ENCODE data around the gene GCC1. TPM values are rescaled to one million over a fixed set of nuclear protein-coding genes. Genes with fewer than 3 reads are reported as not detected.
A peak's percentile ranks its signal among the peaks of the same experiment; 100 is the strongest.

Gene GCC1
- total RNA-seq: 10 to 100 TPM; 14.0 to 19.5 (median 17.8) TPM
- 10 to 100 TPM in 1 of 3 donors, 1 to 10 TPM in 2; 1.9 to 11.4 (median 4.2) TPM for polyA plus RNA-seq
- long read RNA-seq, donor 1, full-length matches to known transcripts: 2 of 2 reads
- long read RNA-seq, donor 1, partial matches to known transcripts: 0 of 2 reads
- long read RNA-seq, donor 1, other reads (novel, unspliced or antisense): 0 of 2 reads
- long read RNA-seq, donor 2, full-length matches to known transcripts: 1 of 1 reads
- long read RNA-seq, donor 2, partial matches to known transcripts: 0 of 1 reads
- long read RNA-seq, donor 2, other reads (novel, unspliced or antisense): 0 of 1 reads
- long read RNA-seq, donor 3, full-length matches to known transcripts: 3 of 3 reads
- long read RNA-seq, donor 3, partial matches to known transcripts: 0 of 3 reads
- long read RNA-seq, donor 3, other reads (novel, unspliced or antisense): 0 of 3 reads
- long read RNA-seq, donor 4, full-length matches to known transcripts: 1 of 2 reads
- long read RNA-seq, donor 4, partial matches to known transcripts: 0 of 2 reads
- long read RNA-seq, donor 4, other reads (novel, unspliced or antisense): 1 of 2 reads
- long read RNA-seq, donor 5, full-length matches to known transcripts: 72 of 73 reads
- long read RNA-seq, donor 5, partial matches to known transcripts: 0 of 73 reads
- long read RNA-seq, donor 5, other reads (novel, unspliced or antisense): 1 of 73 reads
- long read RNA-seq, donor 6, full-length matches to known transcripts: 2 of 3 reads
- long read RNA-seq, donor 6, partial matches to known transcripts: 0 of 3 reads
- long read RNA-seq, donor 6, other reads (novel, unspliced or antisense): 1 of 3 reads
- long read RNA-seq, donor 7, full-length matches to known transcripts: 1 of 1 reads
- long read RNA-seq, donor 7, partial matches to known transcripts: 0 of 1 reads
- long read RNA-seq, donor 7, other reads (novel, unspliced or antisense): 0 of 1 reads
- long read RNA-seq, donor 8, full-length matches to known transcripts: 4 of 4 reads
- long read RNA-seq, donor 8, partial matches to known transcripts: 0 of 4 reads
- long read RNA-seq, donor 8, other reads (novel, unspliced or antisense): 0 of 4 reads
- long read RNA-seq, donor 9: 0 reads
- long read RNA-seq, donor 10, full-length matches to known transcripts: 4 of 4 reads
- long read RNA-seq, donor 10, partial matches to known transcripts: 0 of 4 reads
- long read RNA-seq, donor 10, other reads (novel, unspliced or antisense): 0 of 4 reads

GRCh38 chr7:127585044-127585953, at the start of gene GCC1:
Gene GCC1 (minus strand): TSS chr7:127585596. CDS start chr7:127585182, 414 bp downstream.
- intact Hi-C loops (cut with DNase I): no loop called here

GRCh38 chr7:127632276-127632910, 47.0 kb upstream of the GCC1 start:
- H3K4me3 ChIP-seq: no peak overlapping the region
- H3K27me3 ChIP-seq: peaks cover 3% of the 10 kb centered on the region
- H3K27ac ChIP-seq: no peak overlapping the region
- WGBS, 4 donors: 73 to 82% (median 79%) methylated on average over 7 of the region's 7 CpGs
- TF ChIP-seq POLR2A (IDR thresholded peaks at IDR 0.05) (no peak), CTCF (IDR thresholded peaks at IDR 0.05) (no peak)
- no peaks in the 10 kb centered on the region for H3K9me3 ChIP-seq (replicated peaks in 1 of 3)
- H3K4me1 ChIP-seq (replicated peaks in 1 of 2): no peaks in the 10 kb centered on the region
- H3K36me3 ChIP-seq (replicated peaks in 1 of 2): no peaks in the 10 kb centered on the region
- intact Hi-C loops (cut with DNase I): no loop called here
- no peak for DNase-seq

More at GRCh38 chr7:127585044-127585953, at the start of gene GCC1:
- peaks cover 0 to 23% of the 10 kb centered on the region in 2 donors for H3K36me3 ChIP-seq (replicated peaks in 1 of 2)
- no peaks in the 10 kb centered on the region for H3K27me3 ChIP-seq
- peak within 1 kb of the TSS; percentile 26 to 97 (median 87) for H3K27ac ChIP-seq
- DNase-seq: peak; percentile 90 to 96 (median 93)
- TF ChIP-seq CTCF (IDR thresholded peaks at IDR 0.05): no peak
- peak; percentile 78 to 93 for TF ChIP-seq POLR2A (IDR thresholded peaks at IDR 0.05)
- no peaks in the 10 kb centered on the region for H3K9me3 ChIP-seq (replicated peaks in 1 of 3)
- peak within 1 kb of the TSS; percentile 89 to 97 (median 93) for H3K4me3 ChIP-seq
- peaks cover 28 to 59% of the 10 kb centered on the region in 2 donors for H3K4me1 ChIP-seq (replicated peaks in 1 of 2)
- 2 to 11% (median 3%) methylated on average over 7 to 78 of the region's 78 CpGs for WGBS, 4 donors

- Histone ChIP-seq H3K4me1 (replicated peaks in 1 of 2) (no peaks in the 10 kb centered on the region), H3K9me3 (replicated peaks in 1 of 3) (no peaks in the 10 kb centered on the region), H3K4me3 (no peak overlapping the region), H3K27me3 (peaks cover 5% of the 10 kb centered on the region), H3K36me3 (replicated peaks in 1 of 2) (no peaks in the 10 kb centered on the region), H3K27ac (no peak overlapping the region)
- WGBS, 4 donors: 13 to 20% (median 16%) methylated on average over 5 of the region's 5 CpGs
- TF ChIP-seq CTCF (IDR thresholded peaks at IDR 0.05) (peak in 2 of 6 experiments; percentile 19 to 20), POLR2A (IDR thresholded peaks at IDR 0.05) (no peak)
- DNase-seq: peak in 2 of 7 donors; percentile 13 to 28
- intact Hi-C loops (cut with DNase I): no loop called here
These were observed 44.0 kb upstream of the GCC1 start for GRCh38 chr7:127629268-127629854.

All from adrenal gland (tissue), 19 donors.